Effector memory CD4-positive, alpha-beta T cell (primary cell): ENCODE results near the gene FOXP1.

Source experiments
- DNase-seq, 3 donors: peaks; one replicate each; pipeline ENCODE4 v3.0.0-alpha.2; 2020
- H3K27ac ChIP-seq: 2 replicates; pipeline ENCODE4 v1.7.0; 2013; ENCODE audit warnings: mild to moderate bottlenecking, low read length, moderate library complexity; ENCODE audit not compliant: insufficient read depth, poor library complexity, severe bottlenecking
- H3K27me3 ChIP-seq: replicated peaks from 2 replicates; pipeline ENCODE4 v1.7.0; 2013; ENCODE audit warnings: mild to moderate bottlenecking, low read length; ENCODE audit not compliant: insufficient read depth, control insufficient read depth, poor library complexity, severe bottlenecking
- H3K36me3 ChIP-seq: 2 replicates; pipeline ENCODE4 v1.7.0; 2013; ENCODE audit warnings: mild to moderate bottlenecking, low read length, moderate library complexity; ENCODE audit not compliant: control insufficient read depth, insufficient read depth
- H3K4me1 ChIP-seq: 2 replicates; pipeline ENCODE4 v1.7.0; 2013; ENCODE audit warnings: low read length, mild to moderate bottlenecking; ENCODE audit not compliant: control insufficient read depth, insufficient read depth, poor library complexity, severe bottlenecking
- H3K4me3 ChIP-seq: 2 replicates; pipeline ENCODE4 v1.7.0; 2013; ENCODE audit warnings: low read length, low read depth, mild to moderate bottlenecking; ENCODE audit not compliant: insufficient read depth, poor library complexity, severe bottlenecking
- H3K9me3 ChIP-seq: 2 replicates; pipeline ENCODE4 v1.7.0; 2013; ENCODE audit warnings: mild to moderate bottlenecking, low read length, moderate library complexity; ENCODE audit not compliant: control insufficient read depth

The FOXP1 gene

GRCh38 chr3:71252466-71252865, 331.1 kb downstream of the FOXP1 start:
- H3K4me1 ChIP-seq, result peaks cover 6% of the 10 kb centered on the region
- H3K4me3 ChIP-seq, result no peak overlapping the region
- H3K27ac ChIP-seq, result no peak overlapping the region
- H3K27me3 ChIP-seq, result no peaks in the 10 kb centered on the region
- H3K36me3 ChIP-seq, result no peaks in the 10 kb centered on the region
- no peaks in the 10 kb centered on the region for H3K9me3 ChIP-seq
- DNase-seq, result no peak

- no peak for DNase-seq
- no peak overlapping the region for H3K4me3 ChIP-seq
- H3K27ac ChIP-seq, result no peak overlapping the region
- no peaks in the 10 kb centered on the region for H3K27me3 ChIP-seq
- no peaks in the 10 kb centered on the region for H3K9me3 ChIP-seq
- no peaks in the 10 kb centered on the region for H3K36me3 ChIP-seq
- peaks cover 6% of the 10 kb centered on the region for H3K4me1 ChIP-seq
Observed at GRCh38 chr3:71251156-71251775, 332.3 kb downstream of the FOXP1 start.

- H3K4me1 ChIP-seq, result peaks cover 6% of the 10 kb centered on the region
- DNase-seq, result no peak
- no peaks in the 10 kb centered on the region for H3K36me3 ChIP-seq
- no peaks in the 10 kb centered on the region for H3K9me3 ChIP-seq
- H3K27ac ChIP-seq, result no peak overlapping the region
- no peaks in the 10 kb centered on the region for H3K27me3 ChIP-seq
- no peak overlapping the region for H3K4me3 ChIP-seq
Observed at GRCh38 chr3:71250026-71250425, 333.5 kb downstream of the FOXP1 start.

- Histone ChIP-seq H3K4me1 (peaks cover 6% of the 10 kb centered on the region), H3K27ac (no peak overlapping the region), H3K9me3 (no peaks in the 10 kb centered on the region)
Observed at GRCh38 chr3:71247958-71248335, 335.6 kb downstream of the FOXP1 start.

GRCh38 chr3:71247221-71247957, 336.1 kb downstream of the FOXP1 start:
- H3K4me3 ChIP-seq, result no peak overlapping the region
- peaks cover 6% of the 10 kb centered on the region for H3K4me1 ChIP-seq
- no peak overlapping the region for H3K27ac ChIP-seq
- no peaks in the 10 kb centered on the region for H3K36me3 ChIP-seq
- DNase-seq, result no peak
- H3K27me3 ChIP-seq, result no peaks in the 10 kb centered on the region
- no peaks in the 10 kb centered on the region for H3K9me3 ChIP-seq

More at GRCh38 chr3:71247958-71248335, 335.6 kb downstream of the FOXP1 start:
- Histone ChIP-seq H3K4me3 (no peak overlapping the region), H3K27me3 (no peaks in the 10 kb centered on the region), H3K36me3 (no peaks in the 10 kb centered on the region)
- no peak for DNase-seq

- H3K9me3 ChIP-seq, result no peaks in the 10 kb centered on the region
- H3K36me3 ChIP-seq, result no peaks in the 10 kb centered on the region
- no peak overlapping the region for H3K4me3 ChIP-seq
- no peaks in the 10 kb centered on the region for H3K27me3 ChIP-seq
- H3K27ac ChIP-seq, result no peak overlapping the region
- peaks cover 6% of the 10 kb centered on the region for H3K4me1 ChIP-seq
- no peak for DNase-seq
Observed at GRCh38 chr3:71245971-71246880, 337.3 kb downstream of the FOXP1 start.

GRCh38 chr3:71244826-71245488, 338.6 kb downstream of the FOXP1 start:
- H3K36me3 ChIP-seq, result no peaks in the 10 kb centered on the region
- peaks cover 5% of the 10 kb centered on the region for H3K4me1 ChIP-seq
- H3K27me3 ChIP-seq, result no peaks in the 10 kb centered on the region
- no peak for DNase-seq
- H3K4me3 ChIP-seq, result no peak overlapping the region
- no peaks in the 10 kb centered on the region for H3K9me3 ChIP-seq
- H3K27ac ChIP-seq, result no peak overlapping the region

GRCh38 chr3:71244153-71244825, 339.2 kb downstream of the FOXP1 start:
- no peak for DNase-seq
- no peaks in the 10 kb centered on the region for H3K9me3 ChIP-seq
- no peaks in the 10 kb centered on the region for H3K27me3 ChIP-seq
- H3K4me3 ChIP-seq, result no peak overlapping the region
- no peaks in the 10 kb centered on the region for H3K4me1 ChIP-seq
- no peak overlapping the region for H3K27ac ChIP-seq
- no peaks in the 10 kb centered on the region for H3K36me3 ChIP-seq

GRCh38 chr3:71243229-71243628, 340.3 kb downstream of the FOXP1 start:
- no peak overlapping the region for H3K4me3 ChIP-seq
- H3K4me1 ChIP-seq, result no peaks in the 10 kb centered on the region
- H3K27ac ChIP-seq, result no peak overlapping the region
- H3K36me3 ChIP-seq, result no peaks in the 10 kb centered on the region
- DNase-seq, result no peak
- H3K27me3 ChIP-seq, result no peaks in the 10 kb centered on the region
- H3K9me3 ChIP-seq, result no peaks in the 10 kb centered on the region
